Stimulated activated naive B cell treated with anti-CD40 and anti-IgM and Interleukin-4, amounts not matched to agents 10 μg/mL and 1 μg/mL and 100 μg/mL, for 72 hours (primary cell): ENCODE measurements around the gene GALNT18.

Experiments used
- ATAC-seq, 2 donors: fragments of 150-1000 bp; cut with Tn5 transposase; replicated peaks; 2 replicates each; pipeline ENCODE4 v1.10.0; 2021; ENCODE audit warnings: moderate library complexity in 1 of 2
- DNase-seq: peaks from one replicate; pipeline ENCODE4 v3.0.0; 2021
- H3K27ac Mint-ChIP-seq: one replicate; pipeline ENCODE4 v1.8.0; 2022; ENCODE audit warnings: mild to moderate bottlenecking, mixed read lengths
- H3K27me3 Mint-ChIP-seq, 2 donors: one replicate each; pipeline ENCODE4 v1.8.0; 2022; ENCODE audit warnings: mixed read lengths in 2 of 2
- H3K36me3 Mint-ChIP-seq, 2 donors: one replicate each; pipeline ENCODE4 v1.8.0; 2022; ENCODE audit warnings: mixed read lengths in 2 of 2, mild to moderate bottlenecking in 1 of 2
- H3K4me1 Mint-ChIP-seq, 2 donors: one replicate each; pipeline ENCODE4 v1.8.0; 2022; ENCODE audit warnings: mixed read lengths in 2 of 2, mild to moderate bottlenecking in 1 of 2
- H3K4me3 Mint-ChIP-seq, 2 donors: one replicate each; pipeline ENCODE4 v1.8.0; 2022; ENCODE audit warnings: mild to moderate bottlenecking in 2 of 2, mixed read lengths in 2 of 2, moderate library complexity in 1 of 2
- H3K9me3 Mint-ChIP-seq, 2 donors: one replicate each; pipeline ENCODE4 v1.8.0; 2022; ENCODE audit warnings: mixed read lengths in 2 of 2, mild to moderate bottlenecking in 1 of 2

GALNT18 gene

GRCh38 chr11:11308249-11308648 lies 313.6 kb downstream of the GALNT18 start:
- H3K27ac Mint-ChIP-seq: no peak overlapping the region
- no peak overlapping the region for H3K4me3 Mint-ChIP-seq
- no peak for DNase-seq
- H3K9me3 Mint-ChIP-seq: peaks cover 12 to 20% of the 10 kb centered on the region in 2 donors
- peaks cover 2 to 8% of the 10 kb centered on the region in 2 donors for H3K4me1 Mint-ChIP-seq
- no peaks in the 10 kb centered on the region for H3K36me3 Mint-ChIP-seq
- H3K27me3 Mint-ChIP-seq: peaks cover 12 to 18% of the 10 kb centered on the region in 2 donors
- ATAC-seq: no peak

DNA sequence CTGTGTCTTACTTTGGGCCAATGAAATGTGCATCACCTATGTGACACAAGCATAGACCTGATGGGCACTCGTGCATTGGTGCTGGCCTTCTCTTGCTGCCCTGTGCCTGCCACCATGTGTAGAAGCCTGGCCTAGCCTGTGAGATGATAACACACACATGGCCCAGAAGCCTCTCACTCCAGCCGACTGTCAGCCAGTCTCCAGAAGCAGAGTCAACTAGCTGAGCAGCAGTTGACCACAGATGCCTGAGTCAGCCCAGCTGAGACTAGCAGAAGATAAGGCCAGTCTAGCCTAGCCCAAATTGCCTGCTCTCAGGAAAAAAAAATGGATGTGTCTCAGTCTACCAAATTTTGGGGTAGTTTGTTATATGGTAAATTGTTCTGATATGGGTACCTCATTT lies 314.9 kb downstream of the GALNT18 start:
- H3K27ac Mint-ChIP-seq: no peak overlapping the region
- no peak overlapping the region for H3K4me3 Mint-ChIP-seq
- H3K9me3 Mint-ChIP-seq: peaks cover 12 to 18% of the 10 kb centered on the region in 2 donors
- no peak for ATAC-seq
- no peaks in the 10 kb centered on the region for H3K36me3 Mint-ChIP-seq
- peaks cover 18% of the 10 kb centered on the region in 2 donors for H3K27me3 Mint-ChIP-seq
- H3K4me1 Mint-ChIP-seq: peaks cover 3 to 8% of the 10 kb centered on the region in 2 donors
- no peak for DNase-seq

DNA sequence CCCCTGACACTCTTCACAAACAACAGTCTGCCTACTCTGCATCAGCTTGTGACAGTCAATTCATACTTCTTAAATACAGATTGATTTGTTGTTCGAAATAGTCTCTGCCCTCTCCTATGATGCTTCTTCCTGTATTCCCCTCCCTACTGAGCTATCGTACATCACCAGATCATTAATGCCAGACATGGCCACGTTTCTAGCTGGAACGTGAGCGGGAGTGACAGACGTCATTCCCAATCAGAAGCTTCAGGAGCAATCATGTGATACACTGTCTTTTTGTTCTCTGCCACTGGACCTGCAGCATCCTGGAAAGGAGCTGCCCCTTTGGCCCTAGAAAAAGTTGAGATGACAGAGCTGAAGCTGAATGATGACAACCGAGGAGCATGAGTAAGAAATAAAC lies 317.3 kb downstream of the GALNT18 start:
- H3K27ac Mint-ChIP-seq: no peak overlapping the region
- peaks cover under 1 to 8% of the 10 kb centered on the region in 2 donors for H3K9me3 Mint-ChIP-seq
- peaks cover 18 to 20% of the 10 kb centered on the region in 2 donors for H3K27me3 Mint-ChIP-seq
- no peaks in the 10 kb centered on the region for H3K36me3 Mint-ChIP-seq
- no peak for DNase-seq
- ATAC-seq: no peak
- peaks cover 0 to 1% of the 10 kb centered on the region in 2 donors for H3K4me1 Mint-ChIP-seq
- H3K4me3 Mint-ChIP-seq: no peak overlapping the region

DNA sequence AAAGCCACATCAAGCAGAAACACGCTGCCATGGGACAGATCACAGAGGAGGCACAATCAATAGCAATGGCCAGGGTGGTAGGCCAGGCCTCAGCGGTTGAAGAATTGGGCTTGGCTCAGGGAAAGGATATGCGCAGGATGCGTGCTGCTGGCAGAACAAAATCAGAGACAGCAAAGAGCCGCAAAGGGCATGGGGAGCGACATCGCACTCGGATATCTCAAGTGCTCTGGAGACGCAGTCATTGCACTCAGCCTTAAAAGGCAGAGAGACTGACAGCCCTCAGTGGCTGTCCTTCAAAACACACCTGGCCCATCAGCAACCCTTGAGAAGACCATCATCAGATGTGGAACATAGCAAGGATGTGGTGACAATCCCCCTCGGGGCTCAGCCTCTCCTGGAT lies 319.2 kb downstream of the GALNT18 start:
- H3K27me3 Mint-ChIP-seq: peaks cover 12 to 13% of the 10 kb centered on the region in 2 donors
- no peaks in the 10 kb centered on the region for H3K9me3 Mint-ChIP-seq
- DNase-seq (no peak), ATAC-seq (no peak)
- H3K4me3 Mint-ChIP-seq: no peak overlapping the region
- peaks cover 0 to 1% of the 10 kb centered on the region in 2 donors for H3K4me1 Mint-ChIP-seq
- H3K36me3 Mint-ChIP-seq: no peaks in the 10 kb centered on the region
- no peak overlapping the region for H3K27ac Mint-ChIP-seq

DNA sequence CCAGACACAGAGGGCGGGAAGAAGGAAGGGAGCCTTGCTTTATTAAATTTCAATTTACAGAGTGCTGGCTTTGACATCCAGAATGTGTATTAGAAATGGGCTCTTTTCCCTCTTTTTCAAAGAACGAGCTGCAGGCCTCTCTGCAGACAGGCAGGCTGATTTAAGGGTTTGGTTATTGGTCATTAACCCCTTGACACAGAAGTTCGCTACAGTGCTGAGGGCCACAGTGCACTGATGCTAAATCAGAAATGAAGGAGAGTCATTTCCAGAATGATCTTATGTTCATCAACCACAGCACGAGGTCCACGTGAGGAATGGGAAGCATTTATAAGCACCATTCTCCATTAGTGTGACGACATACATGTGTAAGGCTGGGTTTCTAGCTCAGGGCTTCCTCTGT lies 320.6 kb downstream of the GALNT18 start:
- Mint-ChIP-seq H3K4me3 (no peak overlapping the region), H3K27ac (no peak overlapping the region), H3K9me3 (no peaks in the 10 kb centered on the region), H3K36me3 (no peaks in the 10 kb centered on the region), H3K4me1 (peaks cover 0 to 1% of the 10 kb centered on the region in 2 donors), H3K27me3 (peaks cover 7 to 13% of the 10 kb centered on the region in 2 donors)
- ATAC-seq: no peak
- DNase-seq: no peak

- H3K4me3 Mint-ChIP-seq: no peak overlapping the region
- H3K4me1 Mint-ChIP-seq: peaks cover 1 to 5% of the 10 kb centered on the region in 2 donors
- H3K27me3 Mint-ChIP-seq: peaks cover 8 to 13% of the 10 kb centered on the region in 2 donors
- no peaks in the 10 kb centered on the region for H3K36me3 Mint-ChIP-seq
- no peaks in the 10 kb centered on the region for H3K9me3 Mint-ChIP-seq
- DNase-seq (no peak), ATAC-seq (no peak)
- H3K27ac Mint-ChIP-seq: no peak overlapping the region
Measured at GRCh38 chr11:11297578-11297977, 324.2 kb downstream of the GALNT18 start.

DNA sequence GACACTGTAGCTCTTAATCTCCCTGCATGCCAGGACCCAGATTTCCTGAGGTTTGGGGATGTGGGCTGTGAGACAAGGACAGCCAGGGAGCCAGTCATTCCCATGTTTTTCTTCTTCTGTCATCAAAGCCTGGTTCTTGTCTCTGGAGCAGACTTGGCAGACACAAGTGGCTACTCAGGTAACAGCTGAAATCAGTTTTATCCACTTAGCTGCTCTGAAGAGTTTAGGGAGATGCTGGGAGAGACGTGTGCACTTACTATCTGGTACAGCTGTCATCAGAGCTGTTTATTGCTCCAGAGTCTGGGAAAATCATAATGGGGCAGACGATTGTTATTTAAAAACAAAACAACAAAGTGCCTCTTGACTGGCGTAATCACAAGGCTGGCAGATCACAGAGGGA lies 325.4 kb downstream of the GALNT18 start:
- peaks cover 1 to 5% of the 10 kb centered on the region in 2 donors for H3K4me1 Mint-ChIP-seq
- ATAC-seq (no peak), DNase-seq (no peak)
- no peak overlapping the region for H3K27ac Mint-ChIP-seq
- H3K4me3 Mint-ChIP-seq: no peak overlapping the region
- H3K9me3 Mint-ChIP-seq: no peaks in the 10 kb centered on the region
- H3K36me3 Mint-ChIP-seq: no peaks in the 10 kb centered on the region
- peaks cover 13 to 16% of the 10 kb centered on the region in 2 donors for H3K27me3 Mint-ChIP-seq

GRCh38 chr11:11294551-11294855 lies 327.3 kb downstream of the GALNT18 start:
- H3K27ac Mint-ChIP-seq: no peak overlapping the region
- no peak overlapping the region for H3K4me3 Mint-ChIP-seq
- ATAC-seq (no peak), DNase-seq (no peak)
- peaks cover 13 to 27% of the 10 kb centered on the region in 2 donors for H3K27me3 Mint-ChIP-seq
- no peaks in the 10 kb centered on the region for H3K9me3 Mint-ChIP-seq
- H3K36me3 Mint-ChIP-seq: no peaks in the 10 kb centered on the region
- peaks cover 1 to 5% of the 10 kb centered on the region in 2 donors for H3K4me1 Mint-ChIP-seq

DNA sequence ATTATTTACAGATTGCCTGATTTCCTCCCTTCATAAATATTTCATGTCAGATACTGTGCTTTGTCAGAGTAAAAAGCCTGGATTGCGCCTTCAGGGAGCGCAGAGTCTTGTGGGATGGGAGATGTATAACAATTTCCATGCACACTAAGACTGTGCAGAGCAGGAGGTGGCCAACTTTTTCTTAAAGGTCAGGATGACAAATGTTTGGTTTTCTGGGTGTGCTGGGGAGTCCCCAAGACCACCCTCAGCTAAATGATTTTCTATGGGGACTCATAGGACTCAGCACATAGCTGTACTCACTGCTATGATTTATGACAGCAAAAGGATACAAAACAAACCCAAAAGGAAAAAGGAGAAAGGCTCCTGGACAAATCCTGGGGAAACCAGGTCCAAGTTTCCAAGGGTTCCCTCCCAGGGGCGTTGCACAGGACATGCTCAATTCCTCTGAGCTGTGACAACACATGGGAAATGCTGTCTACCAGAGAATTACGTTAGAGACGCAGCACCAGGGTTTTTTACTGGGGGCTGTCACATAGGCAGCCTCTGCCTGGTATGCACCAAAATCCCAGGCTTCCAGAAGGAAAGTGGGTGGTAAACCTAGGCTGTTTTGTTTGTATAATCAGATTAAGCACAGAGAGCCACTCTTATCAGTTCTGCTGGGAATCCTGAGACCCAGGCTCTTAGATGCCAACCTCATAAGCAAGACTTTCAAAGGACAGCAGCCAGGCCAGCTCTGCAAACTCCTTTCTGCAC lies 327.8 kb downstream of the GALNT18 start:
- Mint-ChIP-seq H3K27ac (no peak overlapping the region), H3K4me3 (no peak overlapping the region)

DNA sequence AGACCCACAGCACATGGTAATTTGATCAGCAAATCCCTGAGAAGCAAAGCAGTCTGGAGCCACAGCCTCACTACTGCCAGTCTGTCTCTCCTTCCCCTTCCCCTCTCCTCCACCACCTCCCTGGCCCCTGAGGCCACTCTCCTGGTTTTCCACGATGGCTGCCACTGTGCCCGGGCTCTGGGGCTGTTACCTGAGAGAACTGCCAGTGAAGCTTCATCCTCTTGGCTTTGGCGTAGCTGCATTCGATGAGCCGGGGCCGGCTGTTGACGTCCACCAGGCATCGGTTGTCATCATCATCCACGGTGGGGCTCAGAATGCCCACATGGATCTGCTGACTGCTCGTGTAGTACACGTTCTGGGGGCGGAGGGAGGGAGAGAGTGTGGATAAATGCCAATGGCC lies 329.0 kb downstream of the GALNT18 start:
- H3K9me3 Mint-ChIP-seq: no peaks in the 10 kb centered on the region

More for the DNA sequence above, 327.8 kb downstream of the GALNT18 start:
- no peaks in the 10 kb centered on the region for H3K36me3 Mint-ChIP-seq
- no peaks in the 10 kb centered on the region for H3K9me3 Mint-ChIP-seq
- peaks cover 13 to 32% of the 10 kb centered on the region in 2 donors for H3K27me3 Mint-ChIP-seq
- no peak for DNase-seq
- ATAC-seq: peak in 1 of 2 donors; percentile 36
- peaks cover 1 to 5% of the 10 kb centered on the region in 2 donors for H3K4me1 Mint-ChIP-seq

GRCh38 chr11:11291041-11292015 lies 330.5 kb downstream of the GALNT18 start:
- Mint-ChIP-seq H3K4me3 (no peak overlapping the region), H3K27ac (no peak overlapping the region), H3K4me1 (peaks cover 1 to 5% of the 10 kb centered on the region in 2 donors), H3K36me3 (no peaks in the 10 kb centered on the region), H3K27me3 (peaks cover 26 to 51% of the 10 kb centered on the region in 2 donors), H3K9me3 (no peaks in the 10 kb centered on the region)
- ATAC-seq: no peak
- no peak for DNase-seq

More for the DNA sequence above, 329.0 kb downstream of the GALNT18 start:
- DNase-seq: no peak
- no peak overlapping the region for H3K4me3 Mint-ChIP-seq
- no peak for ATAC-seq
- H3K27me3 Mint-ChIP-seq: peaks cover 21 to 36% of the 10 kb centered on the region in 2 donors
- H3K4me1 Mint-ChIP-seq: peaks cover 1 to 5% of the 10 kb centered on the region in 2 donors
- H3K27ac Mint-ChIP-seq: no peak overlapping the region
- H3K36me3 Mint-ChIP-seq: no peaks in the 10 kb centered on the region

- DNase-seq: no peak
- Mint-ChIP-seq H3K27me3 (peaks cover 31 to 57% of the 10 kb centered on the region in 2 donors), H3K4me1 (peaks cover 1 to 5% of the 10 kb centered on the region in 2 donors), H3K9me3 (no peaks in the 10 kb centered on the region), H3K27ac (no peak overlapping the region), H3K36me3 (no peaks in the 10 kb centered on the region), H3K4me3 (no peak overlapping the region)
- no peak for ATAC-seq
Measured at GRCh38 chr11:11290354-11290753, 331.5 kb downstream of the GALNT18 start.

- Mint-ChIP-seq H3K27ac (no peak overlapping the region), H3K36me3 (no peaks in the 10 kb centered on the region), H3K4me3 (no peak overlapping the region), H3K9me3 (no peaks in the 10 kb centered on the region), H3K4me1 (peaks cover 1 to 5% of the 10 kb centered on the region in 2 donors), H3K27me3 (peaks cover 31 to 50% of the 10 kb centered on the region in 2 donors)
- no peak for DNase-seq
- no peak for ATAC-seq
Measured at GRCh38 chr11:11289669-11290068, 332.1 kb downstream of the GALNT18 start.

GRCh38 chr11:11288972-11289616 lies 332.7 kb downstream of the GALNT18 start:
- Mint-ChIP-seq H3K27me3 (peaks cover 31 to 49% of the 10 kb centered on the region in 2 donors), H3K9me3 (no peaks in the 10 kb centered on the region), H3K27ac (no peak overlapping the region), H3K4me3 (no peak overlapping the region), H3K4me1 (peaks cover 1 to 5% of the 10 kb centered on the region in 2 donors), H3K36me3 (no peaks in the 10 kb centered on the region)
- DNase-seq: no peak
- ATAC-seq: no peak
